Ishikawa (cell line): ENCODE data around the gene STAB1.

ENCODE experiments used
- CEBPB ChIP-seq: IDR thresholded peaks from 2 replicates; pipeline ENCODE4 v1.6.1; 2012
- CREB1 ChIP-seq: IDR thresholded peaks from 2 replicates; pipeline ENCODE4 v1.6.1; 2012; ENCODE audit warnings: low read depth
- EGR1 ChIP-seq: IDR thresholded peaks from 2 replicates; pipeline ENCODE4 v1.6.1; 2012
- EP300 ChIP-seq: IDR thresholded peaks from 2 replicates; pipeline ENCODE4 v1.6.1; 2012; ENCODE audit warnings: borderline replicate concordance
- NFIC ChIP-seq: IDR thresholded peaks from 2 replicates; pipeline ENCODE4 v1.6.1; 2012
- RAD21 ChIP-seq: IDR thresholded peaks from 2 replicates; pipeline ENCODE4 v1.6.1; 2012; ENCODE audit warnings: low read depth
- REST ChIP-seq: IDR thresholded peaks from 2 replicates; pipeline ENCODE4 v1.6.1; 2012; ENCODE audit warnings: low read depth, mild to moderate bottlenecking
- TAF1 ChIP-seq: IDR thresholded peaks from 2 replicates; pipeline ENCODE4 v1.6.1; 2012; ENCODE audit warnings: low read depth, mild to moderate bottlenecking
- TEAD4 ChIP-seq: IDR thresholded peaks from 2 replicates; pipeline ENCODE4 v1.6.1; 2012
- YY1 ChIP-seq: IDR thresholded peaks from 2 replicates; pipeline ENCODE4 v1.6.1; 2012; ENCODE audit warnings: low read depth
- TF ChIP-seq, protein P1 (sequence below): IDR thresholded peaks from 2 replicates; pipeline ENCODE4 v1.6.1; 2012

GRCh38 chr3:52525680-52526561, 30.8 kb downstream of the STAB1 start:
- TF ChIP-seq YY1 (no peak), EGR1 (no peak), TEAD4 (no peak), RAD21 (no peak), REST (no peak), CEBPB (no peak), TAF1 (no peak), EP300 (no peak), NFIC (no peak), CREB1 (no peak)
- TF ChIP-seq, protein P1, sequence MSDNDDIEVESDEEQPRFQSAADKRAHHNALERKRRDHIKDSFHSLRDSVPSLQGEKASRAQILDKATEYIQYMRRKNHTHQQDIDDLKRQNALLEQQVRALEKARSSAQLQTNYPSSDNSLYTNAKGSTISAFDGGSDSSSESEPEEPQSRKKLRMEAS, result no peak
